ENCODE measurements around the gene PTOV1. TPM values are rescaled to one million over a fixed set of nuclear protein-coding genes. Genes with fewer than 3 reads are reported as not detected.

The PTOV1 gene
- total and polyA plus RNA-seq, 12 donors, result 78.7 to 620 (median 275) TPM

DNA sequence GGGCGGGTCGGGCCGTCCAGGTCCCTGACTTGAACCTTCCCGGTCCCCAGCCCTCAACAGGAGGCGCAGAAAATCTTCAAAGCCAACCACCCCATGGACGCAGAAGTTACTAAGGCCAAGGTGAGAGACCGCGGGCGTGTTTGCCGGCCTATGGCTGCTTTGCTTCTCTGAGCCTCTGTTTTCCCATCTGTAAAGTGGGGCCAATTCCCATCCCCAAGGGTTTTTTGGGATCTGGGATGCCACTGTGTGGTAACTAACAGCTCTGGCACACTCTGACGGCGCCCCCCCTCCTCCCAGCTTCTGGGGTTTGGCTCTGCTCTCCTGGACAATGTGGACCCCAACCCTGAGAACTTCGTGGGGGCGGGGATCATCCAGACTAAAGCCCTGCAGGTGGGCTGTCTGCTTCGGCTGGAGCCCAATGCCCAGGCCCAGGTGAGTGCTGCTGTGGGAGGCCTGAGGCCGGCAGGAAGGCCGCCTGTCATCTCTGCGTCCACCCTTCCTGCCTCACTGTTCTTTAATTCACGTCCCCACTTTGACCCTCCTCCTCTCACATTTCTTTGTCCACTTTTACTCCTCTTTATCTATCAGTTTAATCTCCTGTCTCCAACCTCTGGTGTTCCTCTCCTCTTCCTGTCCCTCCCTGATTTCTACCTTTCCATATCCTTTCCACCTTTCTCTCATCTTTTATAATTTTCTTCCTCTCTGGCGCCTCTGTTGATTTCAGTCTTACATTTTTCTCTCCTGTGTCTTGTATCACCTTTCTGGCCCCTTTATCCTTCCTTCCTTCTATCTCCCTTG lies 44.9 kb upstream of the PTOV1 start:
- Histone ChIP-seq H3K27me3 (no peaks in the 10 kb centered on the region), H3K27ac (peak overlapping the region in 2 of 5 donors; percentile 47 to 51), H3K4me3 (no peak overlapping the region), H3K9me3 (replicated peaks in 1 of 3) (no peaks in the 10 kb centered on the region), H3K36me3 (replicated peaks in 1 of 2) (peaks cover 0 to 28% of the 10 kb centered on the region in 2 donors), H3K4me1 (replicated peaks in 1 of 2) (peaks cover 18 to 27% of the 10 kb centered on the region in 2 donors)
- TF ChIP-seq, protein P1, sequence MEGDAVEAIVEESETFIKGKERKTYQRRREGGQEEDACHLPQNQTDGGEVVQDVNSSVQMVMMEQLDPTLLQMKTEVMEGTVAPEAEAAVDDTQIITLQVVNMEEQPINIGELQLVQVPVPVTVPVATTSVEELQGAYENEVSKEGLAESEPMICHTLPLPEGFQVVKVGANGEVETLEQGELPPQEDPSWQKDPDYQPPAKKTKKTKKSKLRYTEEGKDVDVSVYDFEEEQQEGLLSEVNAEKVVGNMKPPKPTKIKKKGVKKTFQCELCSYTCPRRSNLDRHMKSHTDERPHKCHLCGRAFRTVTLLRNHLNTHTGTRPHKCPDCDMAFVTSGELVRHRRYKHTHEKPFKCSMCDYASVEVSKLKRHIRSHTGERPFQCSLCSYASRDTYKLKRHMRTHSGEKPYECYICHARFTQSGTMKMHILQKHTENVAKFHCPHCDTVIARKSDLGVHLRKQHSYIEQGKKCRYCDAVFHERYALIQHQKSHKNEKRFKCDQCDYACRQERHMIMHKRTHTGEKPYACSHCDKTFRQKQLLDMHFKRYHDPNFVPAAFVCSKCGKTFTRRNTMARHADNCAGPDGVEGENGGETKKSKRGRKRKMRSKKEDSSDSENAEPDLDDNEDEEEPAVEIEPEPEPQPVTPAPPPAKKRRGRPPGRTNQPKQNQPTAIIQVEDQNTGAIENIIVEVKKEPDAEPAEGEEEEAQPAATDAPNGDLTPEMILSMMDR (IDR thresholded peaks at IDR 0.05), result no peak
- no peak for TF ChIP-seq POLR2A (IDR thresholded peaks at IDR 0.05)
- DNase-seq, result no peak
- 79 to 83% (median 80%) methylated on average over 6 to 20 of the region's 20 CpGs for WGBS, 4 donors
- intact Hi-C loops (cut with DNase I), result loop anchor here in 1 of 2 donors (10.0 kb wide), 1 partner anchor 51 kb away; no protein-coding TSS in a partner anchor

DNA sequence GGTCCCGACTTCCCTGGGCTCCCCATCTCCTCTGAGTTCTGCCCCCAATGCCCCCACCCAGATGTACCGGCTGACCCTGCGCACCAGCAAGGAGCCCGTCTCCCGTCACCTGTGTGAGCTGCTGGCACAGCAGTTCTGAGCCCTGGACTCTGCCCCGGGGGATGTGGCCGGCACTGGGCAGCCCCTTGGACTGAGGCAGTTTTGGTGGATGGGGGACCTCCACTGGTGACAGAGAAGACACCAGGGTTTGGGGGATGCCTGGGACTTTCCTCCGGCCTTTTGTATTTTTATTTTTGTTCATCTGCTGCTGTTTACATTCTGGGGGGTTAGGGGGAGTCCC lies 44.4 kb upstream of the PTOV1 start:
- TF ChIP-seq POLR2A (IDR thresholded peaks at IDR 0.05), result no peak
- TF ChIP-seq, protein P1 (IDR thresholded peaks at IDR 0.05), result no peak
- Histone ChIP-seq H3K27ac (no peak overlapping the region), H3K27me3 (no peaks in the 10 kb centered on the region), H3K9me3 (replicated peaks in 1 of 3) (no peaks in the 10 kb centered on the region), H3K4me1 (replicated peaks in 1 of 2) (peaks cover 14 to 25% of the 10 kb centered on the region in 2 donors), H3K4me3 (no peak overlapping the region), H3K36me3 (replicated peaks in 1 of 2) (peaks cover 0 to 28% of the 10 kb centered on the region in 2 donors)
- no peak for DNase-seq
- 89 to 94% (median 90%) methylated on average over 7 to 8 of the region's 8 CpGs for WGBS, 4 donors
- intact Hi-C loops (cut with DNase I), result loop anchor here in 1 of 2 donors (10.0 kb wide), 1 partner anchor 52 kb away; no protein-coding TSS in a partner anchor

DNA sequence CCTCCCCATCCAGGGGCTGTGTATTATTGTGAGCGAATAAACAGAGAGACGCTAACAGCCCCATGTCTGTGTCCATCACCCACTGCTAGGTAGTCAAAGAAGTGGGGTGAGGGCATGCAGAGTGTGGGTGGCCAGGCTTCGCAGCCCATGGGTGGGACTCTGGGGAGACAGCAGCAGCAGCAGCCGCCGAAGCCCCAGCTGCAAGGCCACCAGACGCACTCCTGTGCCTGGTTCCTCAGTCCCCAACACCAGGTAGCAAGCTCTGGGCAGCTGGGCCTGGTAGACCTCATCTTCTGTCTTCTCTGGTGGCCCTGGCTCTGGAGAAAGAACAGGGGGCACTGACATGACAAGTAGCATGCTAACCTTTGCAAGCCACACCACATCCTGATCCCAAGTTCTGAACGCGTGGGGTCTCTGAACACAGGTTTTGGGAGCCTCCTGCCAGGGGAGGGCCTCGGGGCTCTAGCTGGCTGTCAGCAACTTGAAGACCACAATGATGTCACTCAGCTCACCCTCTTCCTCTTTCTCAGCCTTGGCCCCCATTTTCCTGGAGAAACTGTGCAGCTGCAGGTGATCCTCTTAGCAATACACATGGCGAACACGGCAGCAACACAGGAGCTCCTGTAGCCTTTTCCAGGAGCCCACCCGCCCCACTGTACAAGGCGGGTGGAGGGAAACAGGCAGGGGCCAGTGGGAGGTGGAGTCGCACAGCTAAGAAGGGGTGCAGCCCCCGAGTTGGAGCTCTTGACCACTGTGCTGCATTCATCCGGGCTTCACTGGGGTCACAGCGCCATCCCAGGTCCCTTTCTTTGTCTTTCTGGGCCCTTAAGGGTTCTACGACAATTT lies 43.7 kb upstream of the PTOV1 start:
- Histone ChIP-seq H3K27ac (no peak overlapping the region), H3K36me3 (replicated peaks in 1 of 2) (peaks cover 0 to 28% of the 10 kb centered on the region in 2 donors)
- WGBS, 4 donors, result 76 to 83% (median 79%) methylated on average over 12 to 18 of the region's 18 CpGs

More for the DNA sequence above, 43.7 kb upstream of the PTOV1 start:
- Histone ChIP-seq H3K4me1 (replicated peaks in 1 of 2) (peaks cover 8 to 27% of the 10 kb centered on the region in 2 donors), H3K4me3 (no peak overlapping the region), H3K27me3 (no peaks in the 10 kb centered on the region), H3K9me3 (replicated peaks in 1 of 3) (no peaks in the 10 kb centered on the region)
- intact Hi-C loops (cut with DNase I), result loop anchor here in 1 of 2 donors (10.0 kb wide), 1 partner anchor 52 kb away; no protein-coding TSS in a partner anchor
- no peak for DNase-seq
- TF ChIP-seq, protein P1 (IDR thresholded peaks at IDR 0.05), result no peak
- TF ChIP-seq POLR2A (IDR thresholded peaks at IDR 0.05), result no peak
